GM12892 (cell line): ENCODE results near the gene DCT. TPM values are rescaled to one million over a fixed set of nuclear protein-coding genes. Genes with fewer than 3 reads are reported as not detected.
"Not testable (repeated sequence)": the region's sequence is repeated elsewhere in the genome, so short reads cannot be mapped to it uniquely, and the experiment has no call there.

Experiments used
- DNase-seq: peaks from one replicate; pipeline ENCODE4 v3.0.0; 2011; ENCODE audit not compliant: insufficient read length
- FAIRE-seq: peaks from 2 replicates; lab custom pipeline; 2011; peaks lifted over from hg19 to GRCh38; lab: Jason Lieb, UNC
- POLR2A ChIP-seq: IDR thresholded peaks from 2 replicates; pipeline ENCODE4 v1.6.1; 2011; ENCODE audit warnings: low read depth, low read length, control low read depth
- POLR2AphosphoS5 ChIP-seq: IDR thresholded peaks from 2 replicates; pipeline ENCODE4 v1.6.1; 2011; ENCODE audit warnings: low read depth, low read length, control low read depth
- TAF1 ChIP-seq: IDR thresholded peaks from 2 replicates; pipeline ENCODE4 v1.6.1; 2011; ENCODE audit warnings: low read depth, mild to moderate bottlenecking, control low read depth, low read length, borderline replicate concordance
- polyA plus RNA-seq: library from polyadenylated mRNA; unstranded; fragments of >200 nt; gene quantifications from one replicate; pipeline ENCODE4 v1.2.1, GENCODE V29; 2012; ENCODE audit warnings: missing spikeins, inconsistent platforms; ENCODE audit not compliant: missing spikeins

The DCT gene
- polyA plus RNA-seq = 0.15 TPM

DNA sequence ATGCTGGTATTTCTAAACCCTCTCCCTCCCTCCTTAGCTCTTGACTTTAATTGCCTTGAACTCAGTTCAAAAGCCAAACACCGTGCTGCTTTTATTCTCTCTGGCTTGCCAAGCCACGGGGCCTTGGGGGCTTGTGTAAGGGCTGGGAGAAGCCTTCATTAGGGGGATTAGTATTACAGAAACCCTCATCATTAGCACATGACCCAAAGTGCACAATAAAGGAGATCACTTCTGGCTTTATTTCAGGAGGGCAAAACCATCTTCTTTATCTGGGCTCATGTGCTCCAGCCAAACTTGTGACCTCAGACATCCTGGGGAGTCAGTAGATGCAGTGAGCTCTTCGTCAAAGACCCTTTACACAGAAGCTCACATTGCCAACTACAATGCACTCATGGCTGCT is at the start of gene DCT:
Gene DCT, minus strand, starts transcription at position 67 of the 400 bp plus-strand sequence. CDS start 427 bp downstream, outside the sequence.
- no peak for FAIRE-seq
- DNase-seq = no peak
- TF ChIP-seq TAF1 (no peak), POLR2A (no peak), POLR2AphosphoS5 (no peak)

DNA sequence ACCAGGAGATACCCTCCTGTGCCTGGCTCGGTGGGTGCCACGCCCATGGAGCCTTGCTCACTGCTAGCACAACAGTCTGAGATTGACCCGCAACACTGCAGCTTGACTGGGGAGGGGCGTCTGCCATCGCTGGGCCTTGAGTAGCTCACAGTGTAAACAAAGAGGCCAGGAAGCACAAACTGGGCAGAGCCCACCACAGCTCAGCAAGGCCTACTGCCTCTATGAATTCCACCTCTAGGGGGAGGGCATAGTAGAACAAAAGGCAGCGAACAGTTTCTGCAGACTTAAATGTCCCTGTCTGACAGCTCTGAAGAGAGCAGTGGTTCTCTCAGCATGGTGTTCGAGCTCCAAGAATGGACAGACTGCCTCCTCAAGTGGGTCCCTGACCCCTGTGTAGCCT is 47.5 kb upstream of the DCT start:
- not testable (repeated sequence) for DNase-seq, FAIRE-seq

DNA sequence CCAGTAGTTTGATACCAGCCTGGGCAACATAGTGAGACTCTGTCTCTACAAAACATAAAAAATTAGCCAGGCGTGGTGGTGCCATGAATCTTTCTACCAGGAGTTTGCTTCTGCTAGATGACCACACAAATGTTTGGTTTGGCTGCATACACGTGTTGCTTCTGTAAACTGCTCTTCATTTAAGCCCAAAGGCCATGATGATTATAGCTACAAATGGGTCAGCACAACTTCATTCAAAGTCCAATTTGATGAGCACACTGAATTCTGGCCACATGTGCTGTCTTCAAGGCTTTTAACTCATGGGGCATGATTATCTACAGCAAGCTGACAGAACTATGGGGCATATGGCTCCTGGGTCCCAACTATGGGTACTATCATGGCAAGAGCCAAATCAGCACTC is 46.3 kb upstream of the DCT start:
- FAIRE-seq (no peak), DNase-seq (no peak)
- TF ChIP-seq TAF1 = no peak
- TF ChIP-seq POLR2A = no peak
- TF ChIP-seq POLR2AphosphoS5 = no peak

DNA sequence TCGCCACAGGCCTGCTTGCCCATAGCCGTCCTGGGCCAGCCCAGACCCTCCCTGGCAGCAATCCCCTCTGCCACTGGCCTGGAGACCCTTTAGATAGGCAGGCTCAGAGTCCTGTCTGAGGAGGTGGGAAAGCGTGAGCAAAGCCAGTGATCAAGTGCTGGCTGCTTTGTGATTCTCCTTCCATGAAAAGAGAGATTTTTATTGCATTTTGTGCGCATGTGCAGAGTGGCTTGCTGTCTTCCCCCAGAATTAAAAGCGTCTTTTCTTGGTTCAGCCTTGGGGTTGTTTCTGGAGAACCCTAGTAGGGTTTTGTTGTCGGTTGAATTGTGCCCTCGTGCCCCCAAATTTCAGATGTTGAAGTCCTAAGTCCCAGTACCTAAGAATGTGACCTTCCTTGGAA is 44.9 kb upstream of the DCT start:
- FAIRE-seq (no peak), DNase-seq (no peak)
- TF ChIP-seq TAF1 (no peak), POLR2AphosphoS5 (no peak), POLR2A (no peak)

DNA sequence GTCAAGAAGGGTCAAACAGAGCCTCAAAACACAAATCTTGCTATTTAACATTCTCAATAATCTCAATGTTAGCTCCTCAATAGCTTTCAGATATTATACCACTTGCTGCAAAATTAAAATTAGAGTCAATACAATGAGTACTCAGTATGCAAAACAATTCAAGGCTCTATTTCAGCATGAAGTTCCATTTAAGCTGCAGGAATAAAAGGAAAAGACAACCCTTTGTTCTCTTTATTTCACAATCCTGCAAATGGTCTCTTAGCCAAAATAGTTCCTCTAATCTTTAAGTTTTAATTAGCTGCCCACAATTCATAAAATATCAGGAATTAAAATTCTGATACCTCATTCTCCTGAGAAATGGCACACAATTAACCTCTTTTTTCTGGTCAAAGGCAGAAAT is 40.5 kb upstream of the DCT start:
- TF ChIP-seq POLR2A (no peak), TAF1 (no peak), POLR2AphosphoS5 (no peak)
- FAIRE-seq (no peak), DNase-seq (no peak)

DNA sequence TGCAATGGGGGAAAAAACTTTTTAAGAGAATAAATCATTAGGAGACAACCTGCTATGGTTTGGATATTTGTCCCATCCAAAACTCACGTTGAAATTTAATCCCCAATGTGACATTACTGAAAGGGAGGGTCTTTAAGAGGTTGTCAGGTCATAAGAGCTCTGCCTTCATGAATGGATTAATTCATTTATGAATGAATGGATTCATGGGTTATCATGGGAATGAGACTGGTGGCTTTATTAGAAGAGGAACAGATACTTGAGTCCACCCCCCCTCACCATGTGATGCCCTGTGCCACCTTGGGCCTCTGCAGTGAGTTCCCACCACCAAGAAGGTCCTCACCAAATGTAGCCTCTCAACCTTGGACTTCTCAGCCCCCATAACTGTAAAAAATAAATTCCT is 37.0 kb upstream of the DCT start:
- no peak for DNase-seq
- no peak for FAIRE-seq
- TF ChIP-seq POLR2A = no peak
- no peak for TF ChIP-seq TAF1
- no peak for TF ChIP-seq POLR2AphosphoS5

DNA sequence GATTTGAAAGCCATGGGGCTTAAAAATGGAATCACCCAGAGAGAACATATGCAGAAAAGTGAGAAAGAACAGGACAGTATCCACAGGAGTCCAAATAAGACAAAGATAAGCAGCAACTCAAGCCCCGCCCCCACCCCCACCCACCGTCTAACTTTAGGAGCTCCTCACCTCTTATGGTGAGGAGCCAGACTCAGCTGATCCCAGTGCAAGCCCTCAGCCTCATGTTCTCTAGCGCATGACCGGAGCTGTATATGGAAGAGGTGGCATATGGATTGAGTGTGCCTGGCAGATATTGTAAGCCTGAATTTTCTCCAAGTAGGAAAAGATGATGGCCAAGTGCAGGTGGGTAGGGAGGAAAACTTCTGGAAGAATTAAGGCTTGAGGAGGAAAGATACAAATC is 36.4 kb upstream of the DCT start:
- no peak for DNase-seq
- no peak for TF ChIP-seq POLR2AphosphoS5
- no peak for TF ChIP-seq POLR2A
- TF ChIP-seq TAF1 = no peak
- FAIRE-seq = no peak

DNA sequence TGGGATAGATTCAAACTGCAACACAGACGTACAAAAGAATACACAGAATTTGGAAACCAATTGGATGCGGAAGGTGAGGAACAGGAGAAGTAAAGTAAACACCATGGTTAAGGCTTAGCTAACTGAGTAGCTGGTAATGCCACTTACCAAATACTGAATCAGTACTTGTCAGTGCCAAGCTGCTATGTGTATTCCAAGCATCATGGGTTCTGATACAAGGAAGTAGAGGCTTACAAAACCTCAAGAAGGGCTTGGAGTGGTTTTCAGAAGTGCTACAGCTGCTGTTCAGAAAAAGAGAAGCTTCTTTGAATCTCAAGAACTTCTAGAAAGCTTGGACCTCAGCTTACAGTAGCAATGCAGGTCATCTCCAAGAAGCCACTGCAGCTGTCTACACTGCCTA is 35.9 kb upstream of the DCT start:
- no peak for FAIRE-seq
- DNase-seq = no peak
- TF ChIP-seq TAF1 (no peak), POLR2A (no peak), POLR2AphosphoS5 (no peak)

DNA sequence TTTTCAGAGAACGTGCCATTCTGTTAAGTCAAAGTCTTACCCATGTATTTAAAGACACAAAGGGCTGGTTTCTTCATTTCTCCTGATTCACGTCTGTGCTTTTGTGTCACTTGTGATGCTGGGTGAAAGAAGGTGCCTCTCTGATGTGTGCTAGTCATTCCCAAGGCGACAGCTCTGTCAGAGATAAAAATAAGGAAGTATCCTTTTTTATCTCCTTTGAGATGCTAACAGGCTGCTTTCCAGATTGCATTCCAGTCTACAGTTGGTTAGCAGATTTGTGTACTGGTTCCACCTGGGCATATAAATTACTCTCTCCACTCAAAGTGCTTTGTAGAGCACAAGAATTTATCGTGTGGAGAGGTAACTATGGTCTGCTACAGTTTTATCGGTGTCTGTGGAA is 33.5 kb upstream of the DCT start:
- DNase-seq (no peak), FAIRE-seq (no peak)
- no peak for TF ChIP-seq TAF1
- no peak for TF ChIP-seq POLR2AphosphoS5
- no peak for TF ChIP-seq POLR2A

DNA sequence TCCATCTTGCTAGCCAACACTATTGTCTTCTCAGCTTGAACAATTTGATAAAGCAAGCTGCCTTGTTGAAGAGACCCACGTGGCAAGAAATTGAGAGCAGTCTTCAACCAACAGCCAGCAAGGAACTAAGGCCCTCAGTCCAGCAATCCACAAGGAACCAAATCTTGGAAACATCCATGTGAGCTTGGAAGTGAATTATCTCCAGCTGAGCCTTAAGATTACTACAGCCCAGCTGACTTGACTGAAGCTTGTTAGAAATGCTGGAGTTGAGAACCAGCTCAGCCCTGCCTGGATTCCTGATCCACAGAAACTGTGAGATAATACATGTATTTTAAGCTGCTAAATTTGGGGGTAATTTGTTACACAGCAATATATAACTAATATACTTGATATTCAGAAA is 26.2 kb upstream of the DCT start:
- TF ChIP-seq TAF1 = no peak
- no peak for TF ChIP-seq POLR2AphosphoS5
- TF ChIP-seq POLR2A = no peak
- DNase-seq (no peak), FAIRE-seq (no peak)

DNA sequence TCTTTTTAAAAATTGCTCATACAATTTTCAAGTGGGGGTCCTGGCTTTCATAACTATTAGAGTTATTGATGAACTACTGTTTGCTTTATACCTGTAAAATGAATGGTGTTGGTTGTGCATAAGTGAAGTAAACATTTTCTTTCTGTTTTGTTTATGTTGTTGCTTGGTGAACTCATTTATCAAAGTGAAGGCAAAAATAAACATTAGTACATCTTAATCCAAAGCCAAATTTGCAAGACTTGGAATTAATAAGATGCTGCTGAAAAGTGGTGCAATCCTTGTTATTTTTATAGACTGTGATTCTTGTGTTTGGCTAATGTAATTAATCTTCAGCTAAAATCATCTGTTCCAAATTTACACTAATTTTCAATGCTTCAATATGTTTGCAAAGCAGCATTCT is 24.4 kb upstream of the DCT start:
- no peak for TF ChIP-seq POLR2AphosphoS5
- no peak for TF ChIP-seq TAF1
- TF ChIP-seq POLR2A = no peak
- DNase-seq (no peak), FAIRE-seq (no peak)

DNA sequence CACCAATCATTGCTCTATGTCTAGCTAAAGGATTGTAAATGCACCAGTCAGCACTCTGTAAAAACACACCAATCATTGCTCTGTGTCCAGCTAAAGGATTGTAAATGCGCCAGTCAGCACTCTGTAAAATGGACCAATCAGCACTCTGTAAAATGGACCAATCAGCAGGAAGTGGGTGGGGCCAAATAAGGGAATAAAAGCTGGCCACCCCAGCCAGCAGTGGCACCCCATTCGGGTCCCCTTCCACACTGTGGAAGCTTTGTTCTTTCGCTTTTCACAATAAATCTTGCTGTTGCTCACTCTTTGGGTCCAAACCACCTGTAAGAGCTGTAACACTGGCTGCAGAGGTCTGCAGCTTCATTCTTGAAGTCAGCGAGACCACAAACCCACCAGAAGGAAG is 19.3 kb upstream of the DCT start:
- not testable (repeated sequence) for FAIRE-seq, DNase-seq

DNA sequence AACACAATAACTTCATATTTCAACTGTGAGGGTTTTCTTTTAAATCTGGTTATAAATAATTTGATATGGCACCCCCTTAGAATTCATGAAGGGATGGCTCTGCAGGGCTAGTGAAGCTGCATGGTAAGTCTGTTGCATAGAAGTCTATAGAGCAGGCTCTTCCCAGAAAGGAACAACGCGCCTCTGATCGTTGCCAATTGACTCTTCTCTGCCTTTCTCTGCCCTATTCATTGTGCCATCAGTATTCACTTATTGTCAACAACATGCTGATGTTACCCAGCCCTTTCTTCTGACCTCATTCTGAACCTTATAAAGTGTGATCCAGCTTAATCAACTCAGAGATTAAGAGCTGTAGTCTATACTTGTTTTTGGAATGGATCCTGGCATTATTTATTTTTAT is 16.3 kb upstream of the DCT start:
- TF ChIP-seq POLR2AphosphoS5 = no peak
- no peak for TF ChIP-seq POLR2A
- no peak for TF ChIP-seq TAF1
- FAIRE-seq (no peak), DNase-seq (no peak)
